Measurements from ENCODE around the gene BRAF. TPM values are rescaled to one million over a fixed set of nuclear protein-coding genes. Genes with fewer than 3 reads are reported as not detected.

The BRAF gene
- total RNA-seq, 1 donor from 2014 or later: 60.5 TPM

DNA sequence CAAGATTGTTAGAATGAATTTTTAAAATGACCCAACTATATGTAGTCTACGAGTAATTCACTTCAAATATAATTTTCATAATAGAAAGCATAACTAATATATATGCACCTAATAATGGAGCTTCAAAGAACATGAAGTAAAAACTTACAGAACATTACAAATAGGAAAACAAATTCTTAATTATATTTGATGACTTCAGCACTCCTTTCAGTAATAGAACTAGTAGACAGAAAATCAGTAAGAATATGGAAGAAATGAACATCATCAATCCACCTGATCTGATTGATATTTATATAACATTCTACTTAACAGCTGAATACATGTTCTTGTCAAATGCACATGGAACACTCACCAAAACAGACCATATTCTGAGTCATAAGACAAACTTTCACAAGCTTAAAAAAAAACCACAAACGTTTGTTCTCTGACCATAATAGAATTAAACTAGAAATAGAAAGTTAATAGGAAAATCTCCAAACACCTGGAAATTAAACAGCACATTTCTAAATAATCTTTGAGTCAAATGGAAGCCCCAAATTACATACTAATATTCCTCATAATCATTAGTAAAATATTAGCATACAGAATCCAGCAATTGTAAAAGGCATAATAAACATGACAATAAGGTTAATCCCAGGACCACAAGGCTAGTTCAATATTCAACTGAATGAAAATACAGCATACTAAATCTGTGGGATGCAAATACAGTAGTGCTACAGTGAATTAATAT lies 48.0 kb downstream of the BRAF start:
- H3K4me1 Mint-ChIP-seq (ENCODE audit: low read depth): peaks cover 10% of the 10 kb centered on the region
- peaks cover 9% of the 10 kb centered on the region for H3K9me3 Mint-ChIP-seq (ENCODE audit: low read depth)
- H3K4me3 Mint-ChIP-seq (ENCODE audit: low read depth): no peak overlapping the region
- no peak for DNase-seq (ENCODE audit: low spot score, unreplicated experiment)
- H3K36me3 Mint-ChIP-seq (ENCODE audit: insufficient read depth): peaks cover 27% of the 10 kb centered on the region
- TF ChIP-seq, protein P1, sequence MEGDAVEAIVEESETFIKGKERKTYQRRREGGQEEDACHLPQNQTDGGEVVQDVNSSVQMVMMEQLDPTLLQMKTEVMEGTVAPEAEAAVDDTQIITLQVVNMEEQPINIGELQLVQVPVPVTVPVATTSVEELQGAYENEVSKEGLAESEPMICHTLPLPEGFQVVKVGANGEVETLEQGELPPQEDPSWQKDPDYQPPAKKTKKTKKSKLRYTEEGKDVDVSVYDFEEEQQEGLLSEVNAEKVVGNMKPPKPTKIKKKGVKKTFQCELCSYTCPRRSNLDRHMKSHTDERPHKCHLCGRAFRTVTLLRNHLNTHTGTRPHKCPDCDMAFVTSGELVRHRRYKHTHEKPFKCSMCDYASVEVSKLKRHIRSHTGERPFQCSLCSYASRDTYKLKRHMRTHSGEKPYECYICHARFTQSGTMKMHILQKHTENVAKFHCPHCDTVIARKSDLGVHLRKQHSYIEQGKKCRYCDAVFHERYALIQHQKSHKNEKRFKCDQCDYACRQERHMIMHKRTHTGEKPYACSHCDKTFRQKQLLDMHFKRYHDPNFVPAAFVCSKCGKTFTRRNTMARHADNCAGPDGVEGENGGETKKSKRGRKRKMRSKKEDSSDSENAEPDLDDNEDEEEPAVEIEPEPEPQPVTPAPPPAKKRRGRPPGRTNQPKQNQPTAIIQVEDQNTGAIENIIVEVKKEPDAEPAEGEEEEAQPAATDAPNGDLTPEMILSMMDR (IDR thresholded peaks at IDR 0.05; ENCODE audit: unreplicated experiment): no peak
- H3K27me3 Mint-ChIP-seq: no peaks in the 10 kb centered on the region
- no peak overlapping the region for H3K27ac Mint-ChIP-seq

DNA sequence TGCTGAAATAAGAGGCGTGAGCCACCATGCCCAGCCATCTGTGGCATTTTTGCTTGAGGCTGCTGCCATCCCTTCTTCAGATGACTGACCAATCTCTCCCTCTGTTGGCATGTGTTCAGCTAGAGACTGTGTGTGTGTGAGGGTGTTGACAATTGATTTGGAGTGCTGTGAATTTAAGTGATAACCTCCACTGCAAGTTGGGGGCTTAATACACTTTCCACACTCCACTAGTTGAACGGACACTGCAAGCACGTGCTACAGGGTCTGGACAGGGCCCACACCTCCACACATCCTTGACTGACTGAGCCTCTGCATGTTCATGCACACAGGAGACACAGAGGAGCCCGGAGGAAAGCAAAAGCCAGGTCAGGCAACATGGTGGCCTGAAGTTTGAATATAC lies 51.3 kb downstream of the BRAF start:
- no peak for DNase-seq (ENCODE audit: low spot score, unreplicated experiment)
- Mint-ChIP-seq H3K27me3 (no peaks in the 10 kb centered on the region), H3K27ac (peak overlapping the region; percentile 56), H3K36me3 (ENCODE audit: insufficient read depth) (peaks cover 20% of the 10 kb centered on the region), H3K4me1 (ENCODE audit: low read depth) (peaks cover 13% of the 10 kb centered on the region), H3K4me3 (ENCODE audit: low read depth) (no peak overlapping the region), H3K9me3 (ENCODE audit: low read depth) (peaks cover 9% of the 10 kb centered on the region)
- TF ChIP-seq, protein P1 (IDR thresholded peaks at IDR 0.05; ENCODE audit: unreplicated experiment): no peak

DNA sequence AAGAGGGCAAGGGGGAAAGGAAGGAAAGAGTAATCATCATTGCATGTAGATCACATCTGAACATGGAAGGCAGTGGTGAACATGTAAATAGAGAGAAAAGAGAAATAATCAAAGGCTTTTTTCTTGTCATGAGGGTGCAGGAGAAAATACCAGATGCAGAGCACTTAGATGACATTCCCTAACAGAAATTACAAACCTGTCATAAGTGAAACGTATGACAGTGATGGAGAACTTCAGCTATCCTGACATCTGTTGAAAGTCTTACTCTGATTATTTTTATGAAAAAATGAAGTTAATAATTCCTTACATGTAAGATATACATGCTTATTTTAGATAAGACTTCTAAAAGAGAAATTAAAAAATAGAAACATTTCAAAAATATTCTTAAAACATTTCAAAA lies 54.7 kb downstream of the BRAF start:
- DNase-seq (ENCODE audit: low spot score, unreplicated experiment): no peak
- peaks cover 11% of the 10 kb centered on the region for H3K9me3 Mint-ChIP-seq (ENCODE audit: low read depth)
- peaks cover 15% of the 10 kb centered on the region for H3K4me1 Mint-ChIP-seq (ENCODE audit: low read depth)
- no peak overlapping the region for H3K27ac Mint-ChIP-seq
- TF ChIP-seq, protein P1 (IDR thresholded peaks at IDR 0.05; ENCODE audit: unreplicated experiment): no peak
- no peaks in the 10 kb centered on the region for H3K27me3 Mint-ChIP-seq
- H3K4me3 Mint-ChIP-seq (ENCODE audit: low read depth): no peak overlapping the region
- peaks cover 12% of the 10 kb centered on the region for H3K36me3 Mint-ChIP-seq (ENCODE audit: insufficient read depth)

DNA sequence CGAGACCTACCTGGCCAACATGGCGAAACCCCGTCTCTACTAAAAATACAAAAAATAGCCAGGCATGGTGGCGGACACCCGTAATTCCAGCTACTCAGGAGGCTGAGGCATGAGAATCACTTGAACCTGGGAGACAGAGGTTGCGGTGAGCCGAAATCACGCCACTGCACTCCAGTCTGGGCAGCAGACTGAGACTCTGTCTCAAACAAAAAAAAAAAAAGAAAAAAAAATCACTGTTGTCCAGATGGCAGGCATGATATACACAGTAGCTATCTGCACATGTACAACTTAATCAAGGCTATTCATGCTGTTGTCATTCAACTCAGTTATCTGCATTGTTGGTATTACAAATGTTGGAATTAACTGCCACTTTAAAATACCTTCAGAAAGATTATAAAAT lies 55.3 kb downstream of the BRAF start:
- Mint-ChIP-seq H3K9me3 (ENCODE audit: low read depth) (peaks cover 12% of the 10 kb centered on the region), H3K27ac (no peak overlapping the region), H3K4me3 (ENCODE audit: low read depth) (no peak overlapping the region), H3K36me3 (ENCODE audit: insufficient read depth) (peaks cover 13% of the 10 kb centered on the region), H3K4me1 (ENCODE audit: low read depth) (peaks cover 15% of the 10 kb centered on the region), H3K27me3 (no peaks in the 10 kb centered on the region)
- DNase-seq (ENCODE audit: low spot score, unreplicated experiment): no peak
- TF ChIP-seq, protein P1 (IDR thresholded peaks at IDR 0.05; ENCODE audit: unreplicated experiment): no peak

DNA sequence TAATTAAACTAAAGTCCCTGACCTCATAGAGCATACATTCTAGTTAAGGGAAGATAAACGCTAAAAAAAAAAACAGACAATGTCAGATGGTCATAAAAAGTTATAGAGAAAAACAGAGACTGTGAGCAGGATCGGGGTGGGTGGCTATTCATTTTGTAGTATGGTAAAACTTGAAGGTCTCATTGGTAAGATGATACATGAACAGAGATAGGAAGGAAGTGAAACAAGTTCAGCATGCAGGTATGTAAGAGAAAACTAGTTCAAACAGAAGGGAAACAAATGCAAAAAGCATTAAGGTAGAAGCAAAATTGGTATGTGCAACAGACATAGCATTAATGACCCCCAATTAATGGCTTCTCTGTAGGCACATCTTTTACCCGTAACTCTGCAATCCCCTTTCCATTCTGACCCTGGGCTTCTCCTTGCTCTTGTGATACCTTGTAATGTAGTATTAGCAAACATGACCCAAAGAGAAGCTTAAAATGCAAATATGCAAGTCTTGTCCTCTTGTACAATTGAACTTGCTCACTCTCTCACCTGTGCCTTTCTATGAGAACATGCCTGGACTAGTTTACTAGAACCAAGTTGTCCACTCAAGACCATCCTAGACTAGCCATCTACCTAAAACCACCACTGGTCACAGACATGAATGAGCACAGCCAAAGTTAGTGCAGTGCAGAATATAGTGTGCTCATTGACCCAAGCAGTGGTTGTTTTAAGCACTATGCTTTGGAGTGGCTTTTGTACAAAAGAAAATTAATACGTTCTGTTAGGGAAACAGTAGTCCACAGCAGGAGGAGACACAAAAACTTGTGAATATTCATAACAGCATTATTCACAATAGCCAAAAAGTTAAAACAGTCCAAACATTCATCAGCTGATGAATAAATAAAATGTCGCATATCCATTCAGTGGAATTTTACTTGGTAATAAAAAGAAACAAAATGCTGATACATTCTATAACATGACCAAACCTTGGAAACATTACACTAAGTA lies 57.0 kb downstream of the BRAF start:
- TF ChIP-seq, protein P1 (IDR thresholded peaks at IDR 0.05; ENCODE audit: unreplicated experiment): no peak
- Mint-ChIP-seq H3K9me3 (ENCODE audit: low read depth) (peaks cover 17% of the 10 kb centered on the region), H3K36me3 (ENCODE audit: insufficient read depth) (peaks cover 20% of the 10 kb centered on the region), H3K27me3 (no peaks in the 10 kb centered on the region), H3K4me1 (ENCODE audit: low read depth) (peaks cover 13% of the 10 kb centered on the region), H3K4me3 (ENCODE audit: low read depth) (no peak overlapping the region), H3K27ac (no peak overlapping the region)
- DNase-seq (ENCODE audit: low spot score, unreplicated experiment): no peak

Data from progenitor cell of endocrine pancreas (in vitro differentiated cells).